DOHH2 (cell line): ENCODE data around the gene KIF2A.

Source experiments
- EZH2phosphoT487 ChIP-seq: fragments of 200-600 bp; sonication (generic); IDR thresholded peaks from 2 replicates; pipeline ENCODE4 v1.6.1; 2017; ENCODE audit warnings: borderline replicate concordance, mild to moderate bottlenecking, antibody characterized with exemption, low read length, moderate library complexity, mixed read lengths
- TF ChIP-seq, protein P1 (sequence below): fragments of 200-600 bp; sonication (generic); IDR thresholded peaks from one replicate; pipeline ENCODE4 v1.5.1; 2014; ENCODE audit warnings: antibody characterized with exemption, mild to moderate bottlenecking, low read depth, low read length; ENCODE audit not compliant: poor library complexity, severe bottlenecking

GRCh38 chr5:62347928-62348327, 41.9 kb downstream of the KIF2A start:
- TF ChIP-seq, protein P1, sequence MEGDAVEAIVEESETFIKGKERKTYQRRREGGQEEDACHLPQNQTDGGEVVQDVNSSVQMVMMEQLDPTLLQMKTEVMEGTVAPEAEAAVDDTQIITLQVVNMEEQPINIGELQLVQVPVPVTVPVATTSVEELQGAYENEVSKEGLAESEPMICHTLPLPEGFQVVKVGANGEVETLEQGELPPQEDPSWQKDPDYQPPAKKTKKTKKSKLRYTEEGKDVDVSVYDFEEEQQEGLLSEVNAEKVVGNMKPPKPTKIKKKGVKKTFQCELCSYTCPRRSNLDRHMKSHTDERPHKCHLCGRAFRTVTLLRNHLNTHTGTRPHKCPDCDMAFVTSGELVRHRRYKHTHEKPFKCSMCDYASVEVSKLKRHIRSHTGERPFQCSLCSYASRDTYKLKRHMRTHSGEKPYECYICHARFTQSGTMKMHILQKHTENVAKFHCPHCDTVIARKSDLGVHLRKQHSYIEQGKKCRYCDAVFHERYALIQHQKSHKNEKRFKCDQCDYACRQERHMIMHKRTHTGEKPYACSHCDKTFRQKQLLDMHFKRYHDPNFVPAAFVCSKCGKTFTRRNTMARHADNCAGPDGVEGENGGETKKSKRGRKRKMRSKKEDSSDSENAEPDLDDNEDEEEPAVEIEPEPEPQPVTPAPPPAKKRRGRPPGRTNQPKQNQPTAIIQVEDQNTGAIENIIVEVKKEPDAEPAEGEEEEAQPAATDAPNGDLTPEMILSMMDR: no peak
- no peak for TF ChIP-seq EZH2phosphoT487
